ENCODE results near the gene TFCP2L1. TPM values are rescaled to one million over a fixed set of nuclear protein-coding genes. Genes with fewer than 3 reads are reported as not detected.

TFCP2L1 gene
- total RNA-seq, 1 experiment from 2014 or later: 1.8 TPM

- H2BK12ac ChIP-seq (ENCODE audit: insufficient read length, low read depth, low read length): no peak overlapping the region
- H2AFZ ChIP-seq (ENCODE audit: low read length): no peak overlapping the region
- no peak overlapping the region for H2AK5ac ChIP-seq (ENCODE audit: insufficient read length, low read length)
- H3K79me1 ChIP-seq (ENCODE audit: insufficient read depth, low read depth, low read length, poor library complexity, severe bottlenecking): no peaks in the 10 kb centered on the region
- peaks cover under 1% of the 10 kb centered on the region in 2 experiments; a peak in 3 of 4 replicates for H3K4me1 Mint-ChIP-seq
- H3K27ac Mint-ChIP-seq: no peak overlapping the region
- no peak overlapping the region for H4K8ac ChIP-seq (replicated peaks; ENCODE audit: insufficient read length, low read depth, low read length)
- H4K91ac ChIP-seq (ENCODE audit: insufficient read length, low read depth, low read length): no peak overlapping the region
- no peak for TF ChIP-seq CTCF (conservative IDR thresholded peaks at IDR 0.05)
- no peaks in the 10 kb centered on the region for H3K9me3 ChIP-seq (ENCODE audit: control insufficient read depth, low read depth, low read length)
- H3K4me1 ChIP-seq (ENCODE audit: insufficient read depth, low read length): no peaks in the 10 kb centered on the region
- H3K27me3 ChIP-seq (ENCODE audit: insufficient read depth, low read length): peaks cover under 1% of the 10 kb centered on the region; the same call in 1 of the 2 replicates
- H3K9me3 Mint-ChIP-seq: peaks cover 0 to 3% of the 10 kb centered on the region in 2 experiments; a peak in 2 of 5 replicates
- no peak overlapping the region for H3K9ac ChIP-seq (ENCODE audit: extremely low read depth, insufficient read length, low read length)
- peaks cover 2% of the 10 kb centered on the region for H3K23me2 ChIP-seq (ENCODE audit: insufficient read length, low read depth, low read length, poor library complexity, severe bottlenecking)
- H3K23ac ChIP-seq (ENCODE audit: insufficient read length, low read depth, low read length): no peak overlapping the region
- H2BK20ac ChIP-seq (ENCODE audit: low read depth, low read length, poor library complexity, severe bottlenecking): no peak overlapping the region
- H3K27ac ChIP-seq (ENCODE audit: insufficient read length, low read depth, low read length): no peak overlapping the region
- no CpG with 5 or more reads among the region's 5 CpGs for WGBS (ENCODE audit: extremely low coverage, insufficient read length, low lambda C conversion rate)
- H3K14ac ChIP-seq (ENCODE audit: insufficient read depth, low read length): no peak overlapping the region
- no peak overlapping the region for H2BK5ac ChIP-seq (ENCODE audit: insufficient read length, low read length)
- H4K20me1 ChIP-seq (ENCODE audit: control insufficient read depth, insufficient read depth, insufficient read length): no peaks in the 10 kb centered on the region
- no peak overlapping the region for H3T11ph ChIP-seq (ENCODE audit: low read length)
- DNase-seq: no peak
- peaks cover 29% of the 10 kb centered on the region for H3K27me3 Mint-ChIP-seq (ENCODE audit: low read depth)
- H4K5ac ChIP-seq (ENCODE audit: insufficient read length, low read depth, low read length): no peak overlapping the region
- H2BK15ac ChIP-seq (ENCODE audit: low read depth, low read length): no peak overlapping the region
- no peaks in the 10 kb centered on the region for H3K36me3 Mint-ChIP-seq (ENCODE audit: insufficient read depth in 1 of 3, low read depth in 3 of 3)
- no peak overlapping the region for H3K4me3 Mint-ChIP-seq
- H3K4me2 ChIP-seq (ENCODE audit: insufficient read depth, insufficient read length, low read length): no peak overlapping the region
- H2BK120ac ChIP-seq (ENCODE audit: low read depth, low read length, poor library complexity, severe bottlenecking): no peak overlapping the region
- H3K18ac ChIP-seq (ENCODE audit: insufficient read length, low read depth, low read length): no peak overlapping the region
- no peak overlapping the region for H3K56ac ChIP-seq (ENCODE audit: insufficient read length, low read depth, low read length)
- no peak overlapping the region for H3K4ac ChIP-seq (ENCODE audit: low read depth, low read length)
- H3K79me2 ChIP-seq (ENCODE audit: insufficient read depth, low read length): no peaks in the 10 kb centered on the region
Measured at GRCh38 chr2:121289271-121289670, 4.3 kb upstream of the TFCP2L1 start.

Data from H9 (cell line).